ENCODE data around the gene ZNF714. TPM values are rescaled to one million over a fixed set of nuclear protein-coding genes. Genes with fewer than 3 reads are reported as not detected.

Gene ZNF714
- total and polyA plus RNA-seq, 2 donors (not counting 1 experiment from before 2014, with no cell fraction given) = 5.6 to 6.9 TPM

DNA sequence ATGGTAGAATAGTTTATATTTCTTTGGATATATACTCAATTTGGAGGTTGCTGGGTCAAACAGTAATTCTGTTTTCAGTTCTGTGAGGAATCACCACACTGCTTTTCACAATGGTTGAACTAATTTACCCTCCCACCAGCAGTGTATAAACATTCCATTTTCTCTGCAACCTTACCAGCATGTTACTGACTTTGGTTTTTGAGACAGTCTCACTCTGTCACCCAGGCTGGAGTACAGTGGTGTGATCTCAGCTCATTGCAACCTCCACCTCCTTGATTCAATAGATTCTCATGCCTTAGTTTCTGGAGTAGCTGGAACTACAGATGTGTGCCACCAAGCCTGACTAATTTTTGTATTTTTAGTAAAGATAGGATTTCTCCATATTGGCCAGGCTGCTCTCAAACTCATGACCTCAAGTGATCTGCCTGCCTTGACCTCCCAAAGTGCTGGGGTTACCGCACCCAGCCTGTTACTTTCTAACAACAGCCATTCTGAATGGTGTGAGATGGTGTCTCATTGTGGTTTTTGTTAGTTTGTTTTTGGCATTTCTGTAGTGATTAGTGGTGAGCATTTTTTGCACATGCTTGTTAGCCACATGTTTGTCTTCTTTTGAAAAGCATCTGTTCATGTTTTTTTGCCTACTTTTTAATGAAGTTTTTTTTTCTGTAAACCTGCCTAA, 12.5 kb downstream of the ZNF714 start:
- H3K27ac ChIP-seq (ENCODE audit: insufficient read depth, low read length) = no peak overlapping the region
- no peak for DNase-seq (ENCODE audit: low read depth in 2 of 2)
- no peak overlapping the region for H3K4me2 ChIP-seq (ENCODE audit: extremely low read depth, insufficient read depth, low read length)
- H2AFZ ChIP-seq (ENCODE audit: low read length) = no peak overlapping the region
- TF ChIP-seq, protein P1, sequence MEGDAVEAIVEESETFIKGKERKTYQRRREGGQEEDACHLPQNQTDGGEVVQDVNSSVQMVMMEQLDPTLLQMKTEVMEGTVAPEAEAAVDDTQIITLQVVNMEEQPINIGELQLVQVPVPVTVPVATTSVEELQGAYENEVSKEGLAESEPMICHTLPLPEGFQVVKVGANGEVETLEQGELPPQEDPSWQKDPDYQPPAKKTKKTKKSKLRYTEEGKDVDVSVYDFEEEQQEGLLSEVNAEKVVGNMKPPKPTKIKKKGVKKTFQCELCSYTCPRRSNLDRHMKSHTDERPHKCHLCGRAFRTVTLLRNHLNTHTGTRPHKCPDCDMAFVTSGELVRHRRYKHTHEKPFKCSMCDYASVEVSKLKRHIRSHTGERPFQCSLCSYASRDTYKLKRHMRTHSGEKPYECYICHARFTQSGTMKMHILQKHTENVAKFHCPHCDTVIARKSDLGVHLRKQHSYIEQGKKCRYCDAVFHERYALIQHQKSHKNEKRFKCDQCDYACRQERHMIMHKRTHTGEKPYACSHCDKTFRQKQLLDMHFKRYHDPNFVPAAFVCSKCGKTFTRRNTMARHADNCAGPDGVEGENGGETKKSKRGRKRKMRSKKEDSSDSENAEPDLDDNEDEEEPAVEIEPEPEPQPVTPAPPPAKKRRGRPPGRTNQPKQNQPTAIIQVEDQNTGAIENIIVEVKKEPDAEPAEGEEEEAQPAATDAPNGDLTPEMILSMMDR (conservative IDR thresholded peaks at IDR 0.05 in 1 of 2, IDR thresholded peaks at IDR 0.05 in 1 of 2; ENCODE audit: low read depth in 1 of 2, low read length in 2 of 2) = no peak
- no peak for TF ChIP-seq EZH2 (IDR thresholded peaks at IDR 0.05; ENCODE audit: low read length, missing control alignments)
- no peak overlapping the region for H3K9ac ChIP-seq (ENCODE audit: insufficient read depth, low read length)
- no peaks in the 10 kb centered on the region for H3K9me3 ChIP-seq (ENCODE audit: control insufficient read depth, insufficient read depth, low read depth, low read length)
- H3K4me3 ChIP-seq (replicated peaks in 1 of 4; ENCODE audit: control extremely low read depth in 1 of 4, insufficient read depth in 1 of 4, low read depth in 3 of 4, low read length in 4 of 4) = no peak overlapping the region
- H3K27me3 ChIP-seq (ENCODE audit: control insufficient read depth, insufficient read depth, low read length) = no peaks in the 10 kb centered on the region
- no peaks in the 10 kb centered on the region for H4K20me1 ChIP-seq (ENCODE audit: control insufficient read depth, extremely low read depth, insufficient read depth, low read length)
- H3K4me1 ChIP-seq (ENCODE audit: control insufficient read depth, extremely low read depth, insufficient read depth, low read length) = no peaks in the 10 kb centered on the region
- H3K36me3 ChIP-seq (ENCODE audit: control insufficient read depth, insufficient read depth, low read length) = no peaks in the 10 kb centered on the region
- no peaks in the 10 kb centered on the region for H3K79me2 ChIP-seq (ENCODE audit: control insufficient read depth, insufficient read depth, low read length)

GRCh38 chr19:21098291-21098690, 16.3 kb downstream of the ZNF714 start:
- no peak overlapping the region for H3K4me2 ChIP-seq (ENCODE audit: extremely low read depth, insufficient read depth, low read length)
- no peak overlapping the region for H3K9ac ChIP-seq (ENCODE audit: insufficient read depth, low read length)
- no peak overlapping the region for H2AFZ ChIP-seq (ENCODE audit: low read length)
- TF ChIP-seq, protein P1 (conservative IDR thresholded peaks at IDR 0.05 in 1 of 2, IDR thresholded peaks at IDR 0.05 in 1 of 2; ENCODE audit: low read depth in 1 of 2, low read length in 2 of 2) = no peak
- TF ChIP-seq EZH2 (IDR thresholded peaks at IDR 0.05; ENCODE audit: low read length, missing control alignments) = no peak
- no peak overlapping the region for H3K4me3 ChIP-seq (replicated peaks in 1 of 4; ENCODE audit: control extremely low read depth in 1 of 4, insufficient read depth in 1 of 4, low read depth in 3 of 4, low read length in 4 of 4)
- no peaks in the 10 kb centered on the region for H4K20me1 ChIP-seq (ENCODE audit: control insufficient read depth, extremely low read depth, insufficient read depth, low read length)
- H3K27me3 ChIP-seq (ENCODE audit: control insufficient read depth, insufficient read depth, low read length) = no peaks in the 10 kb centered on the region
- no peaks in the 10 kb centered on the region for H3K36me3 ChIP-seq (ENCODE audit: control insufficient read depth, insufficient read depth, low read length)
- no peak for DNase-seq (ENCODE audit: low read depth in 2 of 2)
- H3K79me2 ChIP-seq (ENCODE audit: control insufficient read depth, insufficient read depth, low read length) = no peaks in the 10 kb centered on the region
- H3K4me1 ChIP-seq (ENCODE audit: control insufficient read depth, extremely low read depth, insufficient read depth, low read length) = no peaks in the 10 kb centered on the region
- no peaks in the 10 kb centered on the region for H3K9me3 ChIP-seq (ENCODE audit: control insufficient read depth, insufficient read depth, low read depth, low read length)
- H3K27ac ChIP-seq (ENCODE audit: insufficient read depth, low read length) = no peak overlapping the region

DNA sequence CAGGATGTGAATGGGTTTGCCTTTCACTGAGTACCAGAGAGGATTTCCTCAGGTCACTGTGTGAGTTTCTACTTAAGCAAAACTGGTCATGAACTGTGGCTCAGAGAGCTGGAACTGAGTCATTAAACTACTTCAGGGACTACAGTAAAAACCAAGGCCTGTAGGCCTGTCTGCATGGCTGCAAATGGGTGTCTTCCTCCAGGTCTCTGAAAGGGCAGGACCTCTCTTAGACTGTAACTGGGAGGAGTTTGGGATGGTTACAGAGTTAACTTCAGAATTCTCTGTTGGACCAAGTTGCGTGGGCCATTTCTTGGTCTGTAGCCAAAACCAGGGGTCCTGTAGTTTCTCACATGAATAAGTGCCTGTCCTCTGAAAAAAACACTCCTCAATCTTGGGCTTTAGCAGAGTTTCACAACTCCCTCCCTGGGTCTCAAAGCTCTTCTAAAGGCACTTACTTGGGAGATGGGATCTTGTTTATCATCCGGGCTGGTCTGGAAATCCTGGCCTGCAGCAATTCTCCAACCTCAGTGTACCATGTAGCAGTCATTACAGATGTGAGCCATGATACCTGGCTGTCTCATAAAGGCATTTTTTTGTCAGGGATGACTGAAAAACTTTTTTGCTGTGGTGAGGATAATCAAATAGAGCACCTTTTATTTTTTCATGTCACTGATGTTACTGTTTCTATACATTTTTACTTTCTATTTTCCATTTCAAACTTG, 19.7 kb downstream of the ZNF714 start:
- Histone ChIP-seq H3K79me2 (ENCODE audit: control insufficient read depth, insufficient read depth, low read length) (no peaks in the 10 kb centered on the region), H3K36me3 (ENCODE audit: control insufficient read depth, insufficient read depth, low read length) (no peaks in the 10 kb centered on the region), H3K4me1 (ENCODE audit: control insufficient read depth, extremely low read depth, insufficient read depth, low read length) (no peaks in the 10 kb centered on the region), H3K4me3 (replicated peaks in 1 of 4; ENCODE audit: control extremely low read depth in 1 of 4, insufficient read depth in 1 of 4, low read depth in 3 of 4, low read length in 4 of 4) (no peak overlapping the region), H3K9ac (ENCODE audit: insufficient read depth, low read length) (no peak overlapping the region), H4K20me1 (ENCODE audit: control insufficient read depth, extremely low read depth, insufficient read depth, low read length) (no peaks in the 10 kb centered on the region), H3K9me3 (ENCODE audit: control insufficient read depth, insufficient read depth, low read depth, low read length) (no peaks in the 10 kb centered on the region), H3K4me2 (ENCODE audit: extremely low read depth, insufficient read depth, low read length) (no peak overlapping the region), H2AFZ (ENCODE audit: low read length) (no peak overlapping the region), H3K27me3 (ENCODE audit: control insufficient read depth, insufficient read depth, low read length) (no peaks in the 10 kb centered on the region), H3K27ac (ENCODE audit: insufficient read depth, low read length) (no peak overlapping the region)
- peak in 1 of 2 donors; percentile 32 for DNase-seq (ENCODE audit: low read depth in 2 of 2)
- no peak for TF ChIP-seq EZH2 (IDR thresholded peaks at IDR 0.05; ENCODE audit: low read length, missing control alignments)
- TF ChIP-seq, protein P1 (conservative IDR thresholded peaks at IDR 0.05 in 1 of 2, IDR thresholded peaks at IDR 0.05 in 1 of 2; ENCODE audit: low read depth in 1 of 2, low read length in 2 of 2) = no peak
